ENCODE measurements around the gene KLHL22. TPM values are rescaled to one million over a fixed set of nuclear protein-coding genes. Genes with fewer than 3 reads are reported as not detected.

The KLHL22 gene
- total RNA-seq, 1 experiment from 2014 or later = 14.8 TPM

DNA sequence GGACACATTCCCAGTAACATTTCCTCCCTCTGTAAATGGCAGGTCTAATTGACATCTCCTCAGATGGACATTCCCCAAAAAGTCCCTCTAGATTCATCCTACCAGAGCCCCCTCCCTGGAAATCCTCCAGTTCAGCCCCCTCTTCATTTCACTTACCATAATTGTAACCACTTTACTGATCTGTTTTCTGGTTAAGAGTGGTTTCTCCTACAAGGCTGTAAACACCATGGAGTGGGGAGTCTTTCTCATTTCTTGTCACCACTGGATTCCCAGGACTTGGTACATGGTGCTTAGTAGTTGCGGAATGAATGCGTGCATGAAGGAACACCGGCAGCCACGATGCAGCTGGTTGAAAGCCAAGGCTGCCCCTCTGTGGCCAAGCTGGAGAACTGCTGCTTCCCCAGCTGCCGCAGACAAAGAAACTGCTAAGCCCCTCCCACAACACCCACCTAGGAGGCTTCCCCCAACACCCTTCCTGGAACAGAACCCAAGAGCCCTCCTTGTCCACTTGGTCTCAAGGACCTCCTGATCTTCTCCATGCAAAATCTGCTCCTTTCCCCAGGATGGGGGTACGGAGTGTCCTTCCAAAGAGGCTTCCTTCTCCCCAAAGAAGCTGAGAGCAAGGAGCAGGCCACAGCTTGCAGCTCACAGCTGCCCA is 39.4 kb downstream of the KLHL22 start:
- no peaks in the 10 kb centered on the region for H3F3A ChIP-seq (ENCODE audit: low read length, unreplicated experiment)
- no peaks in the 10 kb centered on the region for H3K9me2 ChIP-seq (replicated peaks; ENCODE audit: low read length)
- no peak overlapping the region for H3K4me3 ChIP-seq (ENCODE audit: low read length)
- no peak overlapping the region for H3K4me2 ChIP-seq (ENCODE audit: low read length)
- ChIA-PET CTCF (interaction anchor here (1.2 kb wide), 1 partner anchor 38 kb away, joined by 22 read pairs; no protein-coding TSS in a partner anchor), POLR2A (ENCODE audit: unreplicated experiment) (no interaction called here)
- no peaks in the 10 kb centered on the region for H3K9me3 ChIP-seq (ENCODE audit: low read length)
- no peak overlapping the region for H3K27ac ChIP-seq (ENCODE audit: low read length)
- no peaks in the 10 kb centered on the region for H4K20me1 ChIP-seq (ENCODE audit: low read length)
- no peaks in the 10 kb centered on the region for H3K79me2 ChIP-seq (ENCODE audit: low read length)
- H3K9ac ChIP-seq (ENCODE audit: low read length) = no peak overlapping the region
- DNase-seq = peak; percentile 65
- no peaks in the 10 kb centered on the region for H3K36me3 ChIP-seq (ENCODE audit: low read depth, low read length)
- intact Hi-C loops (cut with micrococcal nuclease) = loop anchor here (1.0 kb wide), 1 partner anchor 38 kb away; no protein-coding TSS in a partner anchor
- ATAC-seq = peak; percentile 72
- H3K27me3 ChIP-seq (ENCODE audit: low read length) = no peaks in the 10 kb centered on the region
- peak; percentile 73 for TF ChIP-seq CTCF (conservative IDR thresholded peaks at IDR 0.05; ENCODE audit: low read depth, low read length)
- no peak for TF ChIP-seq EZH2phosphoT487 (IDR thresholded peaks at IDR 0.05; ENCODE audit: borderline replicate concordance, low read length)
- no TSS peak for BruUV-seq (replicated peaks)
- no peaks in the 10 kb centered on the region for H3K4me1 ChIP-seq (ENCODE audit: insufficient read depth, low read length)
- H2AFZ ChIP-seq (ENCODE audit: low read length) = 0 out of 2 replicates have a peak overlapping the region, but pooled peaks have one; percentile 30

DNA sequence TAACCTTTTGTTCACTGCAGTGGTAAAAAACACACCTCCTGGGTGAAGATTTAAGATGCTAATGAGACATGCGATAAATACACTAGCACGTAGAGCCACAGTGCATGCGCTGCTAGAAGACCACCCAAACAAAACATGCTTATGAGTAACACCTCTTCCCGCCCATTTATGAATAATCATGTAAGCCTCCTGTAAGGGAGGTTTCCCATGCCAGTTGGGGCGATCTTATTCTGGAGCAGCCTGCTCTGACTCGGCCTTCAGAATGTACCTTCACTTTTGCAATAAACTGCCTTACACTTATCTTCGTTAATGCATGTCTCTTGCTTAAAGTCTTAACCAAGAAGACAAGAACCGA is 39.9 kb downstream of the KLHL22 start:
- Histone ChIP-seq H3K27me3 (ENCODE audit: low read length) (no peaks in the 10 kb centered on the region), H3F3A (ENCODE audit: low read length, unreplicated experiment) (no peaks in the 10 kb centered on the region), H3K4me3 (ENCODE audit: low read length) (no peak overlapping the region), H4K20me1 (ENCODE audit: low read length) (no peaks in the 10 kb centered on the region), H3K4me1 (ENCODE audit: insufficient read depth, low read length) (no peaks in the 10 kb centered on the region), H3K9me3 (ENCODE audit: low read length) (no peaks in the 10 kb centered on the region), H3K27ac (ENCODE audit: low read length) (no peak overlapping the region), H3K79me2 (ENCODE audit: low read length) (no peaks in the 10 kb centered on the region), H3K4me2 (ENCODE audit: low read length) (no peak overlapping the region), H3K36me3 (ENCODE audit: low read depth, low read length) (no peaks in the 10 kb centered on the region), H2AFZ (ENCODE audit: low read length) (no peak overlapping the region), H3K9me2 (replicated peaks; ENCODE audit: low read length) (no peaks in the 10 kb centered on the region), H3K9ac (ENCODE audit: low read length) (no peak overlapping the region)
- ATAC-seq = no peak
- BruUV-seq (replicated peaks) = no TSS peak
- ChIA-PET POLR2A (ENCODE audit: unreplicated experiment) (no interaction called here), CTCF (interaction anchor here (1.2 kb wide), 1 partner anchor 37 kb away, joined by 22 read pairs; no protein-coding TSS in a partner anchor)
- intact Hi-C loops (cut with micrococcal nuclease) = loop anchor here (1.0 kb wide), 1 partner anchor 37 kb away; no protein-coding TSS in a partner anchor
- no peak for DNase-seq
- TF ChIP-seq EZH2phosphoT487 (IDR thresholded peaks at IDR 0.05; ENCODE audit: borderline replicate concordance, low read length) = no peak
- TF ChIP-seq CTCF (conservative IDR thresholded peaks at IDR 0.05; ENCODE audit: low read depth, low read length) = no peak
- no peak for TF ChIP-seq EZH2 (IDR thresholded peaks at IDR 0.05; ENCODE audit: low read length, unreplicated experiment)

DNA sequence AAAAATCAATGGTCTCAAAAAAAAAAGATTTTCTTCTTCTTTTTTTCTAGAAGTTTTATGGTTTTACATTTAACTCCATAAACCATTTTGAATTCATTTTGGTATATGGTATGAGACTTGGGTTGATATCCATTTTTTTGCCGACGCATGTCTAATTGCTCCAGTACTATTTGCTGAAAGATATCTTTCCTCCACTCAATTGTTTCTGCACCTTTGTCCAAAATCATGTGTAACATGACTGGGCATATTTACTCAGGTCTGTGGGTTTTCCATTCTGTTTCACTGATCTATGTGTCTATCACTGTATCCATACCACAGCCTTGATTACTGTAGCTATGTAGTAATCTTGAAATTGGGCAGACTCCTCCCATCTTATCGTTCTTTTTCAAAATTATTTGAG is 42.4 kb downstream of the KLHL22 start:
- Histone ChIP-seq H4K20me1 (ENCODE audit: low read length) (no peaks in the 10 kb centered on the region), H3K4me2 (ENCODE audit: low read length) (no peak overlapping the region), H3K79me2 (ENCODE audit: low read length) (no peaks in the 10 kb centered on the region), H3K4me1 (ENCODE audit: insufficient read depth, low read length) (no peaks in the 10 kb centered on the region), H3F3A (ENCODE audit: low read length, unreplicated experiment) (no peaks in the 10 kb centered on the region), H3K4me3 (ENCODE audit: low read length) (no peak overlapping the region), H3K27me3 (ENCODE audit: low read length) (no peaks in the 10 kb centered on the region), H2AFZ (ENCODE audit: low read length) (no peak overlapping the region), H3K9me2 (replicated peaks; ENCODE audit: low read length) (no peaks in the 10 kb centered on the region), H3K9me3 (ENCODE audit: low read length) (no peaks in the 10 kb centered on the region), H3K36me3 (ENCODE audit: low read depth, low read length) (no peaks in the 10 kb centered on the region), H3K27ac (ENCODE audit: low read length) (no peak overlapping the region), H3K9ac (ENCODE audit: low read length) (no peak overlapping the region)
- ChIA-PET POLR2A (ENCODE audit: unreplicated experiment) (no interaction called here), CTCF (interaction anchor here (1.5 kb wide), 1 partner anchor 35 kb away, joined by 9 read pairs; no protein-coding TSS in a partner anchor)
- no peak for ATAC-seq
- intact Hi-C loops (cut with micrococcal nuclease) = no loop called here
- TF ChIP-seq CTCF (conservative IDR thresholded peaks at IDR 0.05; ENCODE audit: low read depth, low read length) = no peak
- no peak for TF ChIP-seq EZH2 (IDR thresholded peaks at IDR 0.05; ENCODE audit: low read length, unreplicated experiment)
- TF ChIP-seq EZH2phosphoT487 (IDR thresholded peaks at IDR 0.05; ENCODE audit: borderline replicate concordance, low read length) = no peak
- no peak for DNase-seq
- BruUV-seq (replicated peaks) = no TSS peak

All from PC-3 (cell line).